ENCODE measurements around the gene ATCAY. TPM values are rescaled to one million over a fixed set of nuclear protein-coding genes. Genes with fewer than 3 reads are reported as not detected.
"Not testable (repeated sequence)": the region's sequence is repeated elsewhere in the genome, so short reads cannot be mapped to it uniquely, and the experiment has no call there.

ATCAY gene
- total and polyA plus RNA-seq, 7 donors: 1.5 to 3.8 (median 2.1) TPM; not detected in 2

GRCh38 chr19:3868770-3869456 is 11.6 kb upstream of the ATCAY start, which contains the start of gene ZFR2:
Gene ZFR2, minus strand, starts transcription at chr19:3869038. Its CDS starts 21 bp downstream, at chr19:3869017.
- Histone ChIP-seq H3K27me3 (peaks cover 21 to 55% (median 39%) of the 10 kb centered on the region in 3 donors), H3K4me1 (peaks cover 0 to 9% (median 7%) of the 10 kb centered on the region in 4 donors), H3K27ac (no peak within 1 kb of the TSS), H3K9me3 (peaks cover 0 to 9% (median 2%) of the 10 kb centered on the region in 4 donors), H3K4me3 (no peak within 1 kb of the TSS), H3K36me3 (no peaks in the 10 kb centered on the region)
- WGBS, 2 donors: 12 to 33% methylated on average over 62 of the region's 62 CpGs
- TF ChIP-seq EP300 (IDR thresholded peaks at IDR 0.05) (no peak), POLR2AphosphoS5 (IDR thresholded peaks at IDR 0.05) (no peak), CTCF (IDR thresholded peaks at IDR 0.05) (no peak), POLR2A (IDR thresholded peaks at IDR 0.05) (no peak)
- intact Hi-C loops (cut with DNase I): no loop called here
- DNase-seq: no peak

- H3K4me3 ChIP-seq: no peak overlapping the region
These were observed 7.3 kb upstream of the ATCAY start for GRCh38 chr19:3873151-3873550.

GRCh38 chr19:3874695-3875094 is 5.8 kb upstream of the ATCAY start:
- H3K27ac ChIP-seq; DNase-seq; H3K36me3 ChIP-seq; H3K4me1 ChIP-seq; H3K9me3 ChIP-seq; intact Hi-C loops (cut with DNase I); H3K4me3 ChIP-seq: not testable (repeated sequence)
- peaks cover 3 to 42% (median 26%) of the 10 kb centered on the region in 3 donors for H3K27me3 ChIP-seq
- 76 to 80% methylated on average over 13 of the region's 13 CpGs for WGBS, 2 donors

More at GRCh38 chr19:3873151-3873550, 7.3 kb upstream of the ATCAY start:
- intact Hi-C loops (cut with DNase I): no loop called here
- DNase-seq: no peak
- 48 to 67% methylated on average over 4 of the region's 4 CpGs for WGBS, 2 donors
- no peak overlapping the region for H3K27ac ChIP-seq
- peaks cover 0 to 9% (median 2%) of the 10 kb centered on the region in 4 donors for H3K9me3 ChIP-seq
- H3K27me3 ChIP-seq: peaks cover 16 to 44% (median 31%) of the 10 kb centered on the region in 3 donors
- H3K4me1 ChIP-seq: peaks cover 0 to 9% (median 7%) of the 10 kb centered on the region in 4 donors
- no peak for TF ChIP-seq POLR2A (IDR thresholded peaks at IDR 0.05)
- no peak for TF ChIP-seq POLR2AphosphoS5 (IDR thresholded peaks at IDR 0.05)
- TF ChIP-seq CTCF (IDR thresholded peaks at IDR 0.05): no peak
- no peak for TF ChIP-seq EP300 (IDR thresholded peaks at IDR 0.05)
- H3K36me3 ChIP-seq: no peaks in the 10 kb centered on the region

GRCh38 chr19:3879656-3880055 is 829 bp upstream of the ATCAY start:
- 62 to 63% methylated on average over 12 of the region's 12 CpGs for WGBS, 2 donors
- H3K4me1 ChIP-seq: peaks cover 0 to 7% (median 0%) of the 10 kb centered on the region in 4 donors
- no peak overlapping the region for H3K27ac ChIP-seq
- H3K36me3 ChIP-seq: no peaks in the 10 kb centered on the region
- H3K4me3 ChIP-seq: no peak overlapping the region
- intact Hi-C loops (cut with DNase I): no loop called here
- no peak for DNase-seq
- peaks cover 20 to 71% (median 56%) of the 10 kb centered on the region in 3 donors for H3K27me3 ChIP-seq
- no peaks in the 10 kb centered on the region for H3K9me3 ChIP-seq
- TF ChIP-seq POLR2A (IDR thresholded peaks at IDR 0.05) (no peak), CTCF (IDR thresholded peaks at IDR 0.05) (no peak), POLR2AphosphoS5 (IDR thresholded peaks at IDR 0.05) (no peak), EP300 (IDR thresholded peaks at IDR 0.05) (no peak)

GRCh38 chr19:3881272-3882040 is 971 bp downstream of the ATCAY start:
- peaks cover 20 to 68% (median 56%) of the 10 kb centered on the region in 3 donors for H3K27me3 ChIP-seq
- 3 to 9% methylated on average over 31 of the region's 31 CpGs for WGBS, 2 donors
- no peak overlapping the region for H3K27ac ChIP-seq
- H3K4me1 ChIP-seq: peaks cover 0 to 7% (median 0%) of the 10 kb centered on the region in 4 donors
- TF ChIP-seq CTCF (IDR thresholded peaks at IDR 0.05): no peak
- TF ChIP-seq EP300 (IDR thresholded peaks at IDR 0.05): no peak
- no peak for TF ChIP-seq POLR2A (IDR thresholded peaks at IDR 0.05)
- no peak for TF ChIP-seq POLR2AphosphoS5 (IDR thresholded peaks at IDR 0.05)
- intact Hi-C loops (cut with DNase I): no loop called here
- no peaks in the 10 kb centered on the region for H3K36me3 ChIP-seq
- DNase-seq: no peak
- H3K4me3 ChIP-seq: no peak overlapping the region
- H3K9me3 ChIP-seq: no peaks in the 10 kb centered on the region
